HEK293 (cell line): Measurements from ENCODE around the gene KRTAP19-3.

ENCODE experiments used
- CTCF ChIA-PET: fragments of 350-600 bp; formaldehyde crosslinking; extraction: SDS; loops from one replicate; lab custom pipeline; 2021; ENCODE audit warnings: antibody characterized with exemption; lab: Yijun Ruan, JAX
- POLR2A ChIA-PET: fragments of 300-600 bp; formaldehyde crosslinking; extraction: SDS; loops from one replicate; lab custom pipeline; 2020; ENCODE audit warnings: antibody characterized with exemption, inconsistent platforms; lab: Yijun Ruan, JAX
- H3K27ac ChIP-seq: fragments of 200-500 bp; sonication (Bioruptor generic); 2 replicates; pipeline ENCODE4 v1.5.1; 2014; ENCODE audit warnings: low read depth, low read length, control low read depth, inconsistent platforms; ENCODE audit errors: extremely low read depth
- H3K36me3 ChIP-seq, 2 experiments: fragments of 200-500 bp in 1 of 2; sonication (Bioruptor generic) in 1 of 2; 1 replicate in 1 of 2; 2 replicates in 1 of 2; pipeline ENCODE4 v1.5.1; 2014 to 2017; ENCODE audit warnings: inconsistent platforms in 2 of 2, low read length in 2 of 2; ENCODE audit not compliant: control insufficient read depth in 2 of 2, insufficient read depth in 1 of 2
- H3K4me1 ChIP-seq: fragments of 200-500 bp; sonication (Bioruptor generic); 2 replicates; pipeline ENCODE4 v1.5.1; 2014; ENCODE audit warnings: mild to moderate bottlenecking, low read length, inconsistent platforms; ENCODE audit not compliant: control insufficient read depth, insufficient read depth
- H3K4me3 ChIP-seq: 2 replicates; pipeline ENCODE4 v1.5.1; 2011; ENCODE audit warnings: low read depth, mild to moderate bottlenecking, control low read depth, low read length, moderate library complexity
- H3K9me3 ChIP-seq: fragments of 200-500 bp; sonication (Bioruptor generic); 2 replicates; pipeline ENCODE4 v1.5.1; 2014; ENCODE audit warnings: low read depth, low read length, inconsistent platforms; ENCODE audit not compliant: control insufficient read depth, insufficient read depth
- GFI1B ChIP-seq: fragments of 450-650 bp; formaldehyde crosslinking; IDR thresholded peaks from 2 replicates; pipeline ENCODE4 v1.5.1; 2016; ENCODE audit warnings: missing biosample characterization, missing genetic modification characterization
- IKZF3 ChIP-seq: fragments of 450-650 bp; IDR thresholded peaks from 2 replicates; pipeline ENCODE4 v1.5.0; 2018; ENCODE audit warnings: missing biosample characterization, mild to moderate bottlenecking, missing genetic modification characterization, moderate library complexity
- RBAK ChIP-seq: fragments of 450-650 bp; formaldehyde crosslinking; IDR thresholded peaks from 2 replicates; pipeline ENCODE4 v1.5.1; 2016; ENCODE audit warnings: missing biosample characterization, missing genetic modification characterization
- SCRT1 ChIP-seq: fragments of 450-650 bp; formaldehyde crosslinking; IDR thresholded peaks from 2 replicates; pipeline ENCODE4 v1.5.1; 2016; ENCODE audit warnings: missing biosample characterization, missing genetic modification characterization, borderline replicate concordance
- SCRT2 ChIP-seq: fragments of 450-650 bp; formaldehyde crosslinking; IDR thresholded peaks from 2 replicates; pipeline ENCODE4 v1.5.1; 2016; ENCODE audit warnings: missing biosample characterization, missing genetic modification characterization
- SP7 ChIP-seq: fragments of 450-650 bp; formaldehyde crosslinking; IDR thresholded peaks from 2 replicates; pipeline ENCODE4 v1.5.1; 2016; ENCODE audit warnings: missing biosample characterization, missing genetic modification characterization
- TCF7L2 ChIP-seq: IDR thresholded peaks from 2 replicates; pipeline ENCODE4 v1.6.1; 2011; ENCODE audit warnings: low read depth, mild to moderate bottlenecking, inconsistent platforms, low read length, moderate library complexity, borderline replicate concordance
- TRIM28 ChIP-seq: IDR thresholded peaks from 2 replicates; pipeline ENCODE4 v1.6.1; 2011; ENCODE audit warnings: low read length, control low read depth, borderline replicate concordance
- ZBTB21 ChIP-seq: fragments of 450-650 bp; formaldehyde crosslinking; IDR thresholded peaks from 2 replicates; pipeline ENCODE4 v1.5.1; 2017; ENCODE audit warnings: missing biosample characterization, missing genetic modification characterization
- ZBTB48 ChIP-seq: fragments of 450-650 bp; formaldehyde crosslinking; IDR thresholded peaks from 2 replicates; pipeline ENCODE4 v1.5.1; 2016; ENCODE audit warnings: missing biosample characterization, missing genetic modification characterization
- ZNF112 ChIP-seq: fragments of 450-650 bp; formaldehyde crosslinking; IDR thresholded peaks from 2 replicates; pipeline ENCODE4 v1.5.0; 2017; ENCODE audit warnings: missing biosample characterization, missing genetic modification characterization
- ZNF138 ChIP-seq: fragments of 450-650 bp; formaldehyde crosslinking; IDR thresholded peaks from 2 replicates; pipeline ENCODE4 v1.5.1; 2016; ENCODE audit warnings: missing biosample characterization, missing genetic modification characterization, borderline replicate concordance
- ZNF174 ChIP-seq: fragments of 450-650 bp; formaldehyde crosslinking; IDR thresholded peaks from 2 replicates; pipeline ENCODE4 v1.5.0; 2017; ENCODE audit warnings: missing biosample characterization, mild to moderate bottlenecking, missing genetic modification characterization
- ZNF18 ChIP-seq: fragments of 450-650 bp; formaldehyde crosslinking; IDR thresholded peaks from 2 replicates; pipeline ENCODE4 v1.5.1; 2016; ENCODE audit warnings: missing biosample characterization, missing genetic modification characterization
- ZNF211 ChIP-seq: fragments of 450-650 bp; formaldehyde crosslinking; IDR thresholded peaks from 2 replicates; pipeline ENCODE4 v1.5.1; 2016; ENCODE audit warnings: low read depth, missing biosample characterization, missing genetic modification characterization
- ZNF266 ChIP-seq: fragments of 450-650 bp; formaldehyde crosslinking; IDR thresholded peaks from 2 replicates; pipeline ENCODE4 v1.5.1; 2016; ENCODE audit warnings: missing biosample characterization, missing genetic modification characterization, low read depth
- ZNF292 ChIP-seq: fragments of 450-650 bp; formaldehyde crosslinking; IDR thresholded peaks from 2 replicates; pipeline ENCODE4 v1.5.1; 2016; ENCODE audit warnings: low read depth, missing biosample characterization, missing genetic modification characterization, borderline replicate concordance
- ZNF341 ChIP-seq: fragments of 450-650 bp; formaldehyde crosslinking; IDR thresholded peaks from 2 replicates; pipeline ENCODE4; 2016; ENCODE audit warnings: low read depth, missing biosample characterization, missing genetic modification characterization
- ZNF366 ChIP-seq: fragments of 450-650 bp; formaldehyde crosslinking; conservative IDR thresholded peaks from 2 replicates; pipeline ENCODE4 v1.5.1; 2016; ENCODE audit warnings: missing biosample characterization, missing genetic modification characterization
- ZNF404 ChIP-seq: fragments of 450-650 bp; formaldehyde crosslinking; IDR thresholded peaks from 2 replicates; pipeline ENCODE4 v1.5.1; 2017; ENCODE audit warnings: missing biosample characterization, missing genetic modification characterization
- ZNF449 ChIP-seq: fragments of 450-650 bp; formaldehyde crosslinking; IDR thresholded peaks from 2 replicates; pipeline ENCODE4 v1.5.1; 2017; ENCODE audit warnings: missing biosample characterization, mild to moderate bottlenecking, missing genetic modification characterization, moderate library complexity
- ZNF48 ChIP-seq: fragments of 450-650 bp; formaldehyde crosslinking; IDR thresholded peaks from 2 replicates; pipeline ENCODE4 v1.5.1; 2016; ENCODE audit warnings: missing biosample characterization, missing genetic modification characterization
- ZNF560 ChIP-seq: fragments of 450-650 bp; formaldehyde crosslinking; IDR thresholded peaks from 2 replicates; pipeline ENCODE4 v1.5.1; 2017; ENCODE audit warnings: missing biosample characterization, missing genetic modification characterization, borderline replicate concordance
- ZNF571 ChIP-seq: fragments of 450-650 bp; formaldehyde crosslinking; IDR thresholded peaks from 2 replicates; pipeline ENCODE4 v1.5.0; 2017; ENCODE audit warnings: missing biosample characterization, missing genetic modification characterization
- ZNF621 ChIP-seq: fragments of 450-650 bp; formaldehyde crosslinking; IDR thresholded peaks from 2 replicates; pipeline ENCODE4 v1.5.1; 2017; ENCODE audit warnings: missing biosample characterization, missing genetic modification characterization
- ZNF658 ChIP-seq: fragments of 450-650 bp; formaldehyde crosslinking; IDR thresholded peaks from 2 replicates; pipeline ENCODE4; 2016; ENCODE audit warnings: missing biosample characterization, missing genetic modification characterization
- ZNF776 ChIP-seq: fragments of 450-650 bp; formaldehyde crosslinking; IDR thresholded peaks from 2 replicates; pipeline ENCODE4 v1.5.0; 2017; ENCODE audit warnings: missing biosample characterization, missing genetic modification characterization, borderline replicate concordance
- TF ChIP-seq, protein P1 (sequence below): fragments of 450-650 bp; formaldehyde crosslinking; conservative IDR thresholded peaks from 2 replicates; pipeline ENCODE4 v1.5.1; 2016; ENCODE audit warnings: low read depth, missing biosample characterization, missing genetic modification characterization
- TF ChIP-seq, protein P2 (sequence below): fragments of 450-650 bp; formaldehyde crosslinking; IDR thresholded peaks from 2 replicates; pipeline ENCODE4 v1.5.1; 2016; ENCODE audit warnings: missing biosample characterization, missing genetic modification characterization
- TF ChIP-seq, protein P3 (sequence below): fragments of 450-650 bp; formaldehyde crosslinking; IDR thresholded peaks from 2 replicates; pipeline ENCODE4 v1.5.1; 2016; ENCODE audit warnings: missing biosample characterization, missing genetic modification characterization

The KRTAP19-3 gene

GRCh38 chr21:30447056-30447455 lies 44.8 kb downstream of the KRTAP19-3 start:
- ChIA-PET CTCF (no interaction called here), POLR2A (no interaction called here)
- Histone ChIP-seq H3K9me3 (no peaks in the 10 kb centered on the region), H3K4me1 (no peaks in the 10 kb centered on the region), H3K36me3 (no peaks in the 10 kb centered on the region), H3K27ac (no peak overlapping the region), H3K4me3 (no peak overlapping the region)
- TF ChIP-seq ZNF658 (tag by site-specific recombination) (no peak), ZNF560 (tag by site-specific recombination) (no peak), RBAK (no peak), ZNF776 (tag by site-specific recombination) (no peak), ZNF174 (no peak), SP7 (tag by site-specific recombination) (no peak), SCRT2 (no peak), ZNF18 (no peak), ZNF211 (tag by site-specific recombination) (no peak), TRIM28 (no peak), ZNF621 (no peak), ZNF341 (tag by site-specific recombination) (no peak), ZBTB48 (tag by site-specific recombination) (no peak), ZBTB21 (tag by site-specific recombination) (no peak), IKZF3 (tag by site-specific recombination) (no peak), ZNF366 (tag by site-specific recombination) (no peak), ZNF266 (tag by site-specific recombination) (no peak)
- TF ChIP-seq, protein P1, sequence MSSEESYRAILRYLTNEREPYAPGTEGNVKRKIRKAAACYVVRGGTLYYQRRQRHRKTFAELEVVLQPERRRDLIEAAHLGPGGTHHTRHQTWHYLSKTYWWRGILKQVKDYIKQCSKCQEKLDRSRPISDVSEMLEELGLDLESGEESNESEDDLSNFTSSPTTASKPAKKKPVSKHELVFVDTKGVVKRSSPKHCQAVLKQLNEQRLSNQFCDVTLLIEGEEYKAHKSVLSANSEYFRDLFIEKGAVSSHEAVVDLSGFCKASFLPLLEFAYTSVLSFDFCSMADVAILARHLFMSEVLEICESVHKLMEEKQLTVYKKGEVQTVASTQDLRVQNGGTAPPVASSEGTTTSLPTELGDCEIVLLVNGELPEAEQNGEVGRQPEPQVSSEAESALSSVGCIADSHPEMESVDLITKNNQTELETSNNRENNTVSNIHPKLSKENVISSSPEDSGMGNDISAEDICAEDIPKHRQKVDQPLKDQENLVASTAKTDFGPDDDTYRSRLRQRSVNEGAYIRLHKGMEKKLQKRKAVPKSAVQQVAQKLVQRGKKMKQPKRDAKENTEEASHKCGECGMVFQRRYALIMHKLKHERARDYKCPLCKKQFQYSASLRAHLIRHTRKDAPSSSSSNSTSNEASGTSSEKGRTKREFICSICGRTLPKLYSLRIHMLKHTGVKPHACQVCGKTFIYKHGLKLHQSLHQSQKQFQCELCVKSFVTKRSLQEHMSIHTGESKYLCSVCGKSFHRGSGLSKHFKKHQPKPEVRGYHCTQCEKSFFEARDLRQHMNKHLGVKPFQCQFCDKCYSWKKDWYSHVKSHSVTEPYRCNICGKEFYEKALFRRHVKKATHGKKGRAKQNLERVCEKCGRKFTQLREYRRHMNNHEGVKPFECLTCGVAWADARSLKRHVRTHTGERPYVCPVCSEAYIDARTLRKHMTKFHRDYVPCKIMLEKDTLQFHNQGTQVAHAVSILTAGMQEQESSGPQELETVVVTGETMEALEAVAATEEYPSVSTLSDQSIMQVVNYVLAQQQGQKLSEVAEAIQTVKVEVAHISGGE (tag by site-specific recombination): no peak

GRCh38 chr21:30444204-30444603 lies 47.6 kb downstream of the KRTAP19-3 start:
- CTCF ChIA-PET: interaction anchor here (0.8 to 2.2 kb wide), 7 partner anchors 10 to 643 kb away, joined by 3 to 12 read pairs (median 4); no protein-coding TSS in a partner anchor
- no peak for TF ChIP-seq SCRT1 (tag by site-specific recombination)
- no peak for TF ChIP-seq ZBTB21 (tag by site-specific recombination)
- TF ChIP-seq ZNF48 (tag by site-specific recombination): no peak
- TF ChIP-seq GFI1B (tag by site-specific recombination): no peak
- TF ChIP-seq, protein P2, sequence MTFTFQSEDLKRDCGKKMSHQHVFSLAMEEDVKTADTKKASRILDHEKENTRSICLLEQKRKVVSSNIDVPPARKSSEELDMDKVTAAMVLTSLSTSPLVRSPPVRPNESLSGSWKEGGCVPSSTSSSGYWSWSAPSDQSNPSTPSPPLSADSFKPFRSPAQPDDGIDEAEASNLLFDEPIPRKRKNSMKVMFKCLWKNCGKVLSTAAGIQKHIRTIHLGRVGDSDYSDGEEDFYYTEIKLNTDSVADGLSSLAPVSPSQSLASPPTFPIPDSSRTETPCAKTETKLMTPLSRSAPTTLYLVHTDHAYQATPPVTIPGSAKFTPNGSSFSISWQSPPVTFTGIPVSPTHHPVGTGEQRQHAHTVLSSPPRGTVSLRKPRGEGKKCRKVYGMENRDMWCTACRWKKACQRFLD (tag by site-specific recombination): no peak
- no peak for TF ChIP-seq ZNF112 (tag by site-specific recombination)
- TF ChIP-seq ZNF449 (tag by site-specific recombination): no peak
- no peak for TF ChIP-seq ZNF571
- no peak for TF ChIP-seq ZNF292
- TF ChIP-seq, protein P3, sequence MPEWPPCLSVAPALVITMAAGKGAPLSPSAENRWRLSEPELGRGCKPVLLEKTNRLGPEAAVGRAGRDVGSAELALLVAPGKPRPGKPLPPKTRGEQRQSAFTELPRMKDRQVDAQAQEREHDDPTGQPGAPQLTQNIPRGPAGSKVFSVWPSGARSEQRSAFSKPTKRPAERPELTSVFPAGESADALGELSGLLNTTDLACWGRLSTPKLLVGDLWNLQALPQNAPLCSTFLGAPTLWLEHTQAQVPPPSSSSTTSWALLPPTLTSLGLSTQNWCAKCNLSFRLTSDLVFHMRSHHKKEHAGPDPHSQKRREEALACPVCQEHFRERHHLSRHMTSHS (tag by site-specific recombination): no peak
- TF ChIP-seq ZNF138 (tag by site-specific recombination): no peak
- no peak for TF ChIP-seq TCF7L2
- TF ChIP-seq ZNF404 (tag by site-specific recombination): no peak
- POLR2A ChIA-PET: no interaction called here
- Histone ChIP-seq H3K4me1 (no peaks in the 10 kb centered on the region), H3K4me3 (no peak overlapping the region), H3K36me3 (no peaks in the 10 kb centered on the region), H3K9me3 (no peaks in the 10 kb centered on the region), H3K27ac (no peak overlapping the region)
